MM.1S (cell line): ENCODE results near the gene PIGU.

Experiments
- DNase-seq: peaks from one replicate; pipeline ENCODE4 v3.0.0-alpha.2; 2015
- H2AFZ ChIP-seq: fragments of 300-600 bp; sonication (generic); 2 replicates; pipeline ENCODE4 v1.6.0; 2016; ENCODE audit warnings: antibody characterized with exemption, low read length
- H3F3A ChIP-seq: fragments of 300-600 bp; sonication (generic); 2 replicates; pipeline ENCODE4 v1.6.1; 2016; ENCODE audit warnings: mild to moderate bottlenecking, antibody characterized with exemption, low read length, moderate library complexity, mixed read lengths; ENCODE audit not compliant: insufficient read depth
- H3K27ac ChIP-seq: fragments of 300-600 bp; sonication (generic); 2 replicates; pipeline ENCODE4 v1.5.1; 2016; ENCODE audit warnings: mild to moderate bottlenecking, low read length
- H3K27me3 ChIP-seq: fragments of 300-600 bp; sonication (generic); replicated peaks from 2 replicates; pipeline ENCODE4 v1.6.0; 2016; ENCODE audit warnings: low read length; ENCODE audit not compliant: insufficient read depth
- H3K36me3 ChIP-seq: fragments of 300-600 bp; sonication (generic); replicated peaks from 2 replicates; pipeline ENCODE4 v1.6.1; 2016; ENCODE audit warnings: mild to moderate bottlenecking, low read length, mixed read lengths; ENCODE audit not compliant: insufficient read depth
- H3K4me1 ChIP-seq: fragments of 300-600 bp; sonication (generic); 2 replicates; pipeline ENCODE4 v1.6.1; 2016; ENCODE audit warnings: low read length, mixed read lengths
- H3K4me2 ChIP-seq: fragments of 300-600 bp; sonication (generic); 2 replicates; pipeline ENCODE4 v1.6.0; 2016; ENCODE audit warnings: low read depth, low read length
- H3K4me3 ChIP-seq: fragments of 300-600 bp; sonication (generic); 2 replicates; pipeline ENCODE4 v1.5.1; 2016; ENCODE audit warnings: low read length, mixed read lengths
- H3K79me2 ChIP-seq: fragments of 300-600 bp; sonication (generic); 2 replicates; pipeline ENCODE4 v1.6.1; 2016; ENCODE audit warnings: mixed run types, low read length, mixed read lengths
- H3K9ac ChIP-seq: fragments of 300-600 bp; sonication (generic); 2 replicates; pipeline ENCODE4 v1.6.1; 2016; ENCODE audit warnings: low read length, mixed read lengths
- H3K9me2 ChIP-seq: fragments of 300-600 bp; sonication (generic); replicated peaks from 2 replicates; pipeline ENCODE4 v1.6.1; 2016; ENCODE audit warnings: mild to moderate bottlenecking, low read length, mixed read lengths; ENCODE audit not compliant: insufficient read depth
- H3K9me3 ChIP-seq: fragments of 300-600 bp; sonication (generic); replicated peaks from 2 replicates; pipeline ENCODE4 v1.6.1; 2016; ENCODE audit warnings: mild to moderate bottlenecking, low read length, mixed read lengths; ENCODE audit not compliant: insufficient read depth
- H4K20me1 ChIP-seq: fragments of 300-600 bp; sonication (generic); 2 replicates; pipeline ENCODE4 v1.6.1; 2016; ENCODE audit warnings: mild to moderate bottlenecking, low read length, moderate library complexity, mixed read lengths; ENCODE audit not compliant: insufficient read depth
- CTCF ChIP-seq: fragments of 300-600 bp; sonication (generic); IDR thresholded peaks from 2 replicates; pipeline ENCODE4 v1.5.1; 2016; ENCODE audit warnings: antibody characterized with exemption, low read length, mixed read lengths
- EZH2 ChIP-seq: fragments of 300-600 bp; sonication (generic); optimal IDR thresholded peaks from 2 replicates; pipeline ENCODE3; 2017; ENCODE audit warnings: low read depth, mild to moderate bottlenecking, antibody characterized with exemption, low read length, mixed read lengths
- EZH2phosphoT487 ChIP-seq: fragments of 300-600 bp; sonication (generic); IDR thresholded peaks from 2 replicates; pipeline ENCODE4 v1.6.1; 2018; ENCODE audit warnings: antibody characterized with exemption, low read length

PIGU gene

GRCh38 chr20:34632870-34633452 lies 43.9 kb downstream of the PIGU start:
- H4K20me1 ChIP-seq, result no peaks in the 10 kb centered on the region
- TF ChIP-seq EZH2 (no peak), EZH2phosphoT487 (no peak), CTCF (no peak)
- no peaks in the 10 kb centered on the region; the same call in 1 of the 2 replicates for H3K36me3 ChIP-seq
- H3K4me3 ChIP-seq, result no peak overlapping the region
- no peaks in the 10 kb centered on the region for H3K4me1 ChIP-seq
- H3K9ac ChIP-seq, result no peak overlapping the region
- no peaks in the 10 kb centered on the region for H3K9me3 ChIP-seq
- no peak overlapping the region for H3K27ac ChIP-seq
- no peaks in the 10 kb centered on the region for H3K27me3 ChIP-seq
- H3F3A ChIP-seq, result no peaks in the 10 kb centered on the region; the same call in 1 of the 2 replicates
- DNase-seq, result no peak
- H3K4me2 ChIP-seq, result no peak overlapping the region
- no peaks in the 10 kb centered on the region for H3K9me2 ChIP-seq
- no peaks in the 10 kb centered on the region for H3K79me2 ChIP-seq
- no peak overlapping the region for H2AFZ ChIP-seq

- no peak for DNase-seq
- Histone ChIP-seq H3K9ac (no peak overlapping the region), H4K20me1 (no peaks in the 10 kb centered on the region), H2AFZ (no peak overlapping the region), H3K9me2 (no peaks in the 10 kb centered on the region), H3K27ac (no peak overlapping the region), H3K4me1 (no peaks in the 10 kb centered on the region), H3K4me3 (no peak overlapping the region), H3F3A (no peaks in the 10 kb centered on the region; the same call in 1 of the 2 replicates), H3K36me3 (no peaks in the 10 kb centered on the region; the same call in 1 of the 2 replicates), H3K79me2 (no peaks in the 10 kb centered on the region), H3K4me2 (no peak overlapping the region), H3K27me3 (no peaks in the 10 kb centered on the region), H3K9me3 (no peaks in the 10 kb centered on the region)
- no peak for TF ChIP-seq CTCF
- TF ChIP-seq EZH2phosphoT487, result no peak
- no peak for TF ChIP-seq EZH2
Measured at GRCh38 chr20:34629904-34630303, 47.0 kb downstream of the PIGU start.

- Histone ChIP-seq H4K20me1 (no peaks in the 10 kb centered on the region), H3K79me2 (no peaks in the 10 kb centered on the region), H3K4me1 (no peaks in the 10 kb centered on the region), H3K9ac (no peak overlapping the region), H3F3A (no peaks in the 10 kb centered on the region; the same call in 1 of the 2 replicates), H3K36me3 (no peaks in the 10 kb centered on the region; the same call in 1 of the 2 replicates), H3K27ac (no peak overlapping the region), H3K9me3 (no peaks in the 10 kb centered on the region), H3K27me3 (no peaks in the 10 kb centered on the region), H3K9me2 (no peaks in the 10 kb centered on the region), H2AFZ (no peak overlapping the region), H3K4me2 (no peak overlapping the region), H3K4me3 (no peak overlapping the region)
- TF ChIP-seq EZH2phosphoT487 (no peak), CTCF (no peak), EZH2 (no peak)
- DNase-seq, result no peak
Measured at GRCh38 chr20:34629342-34629741, 47.5 kb downstream of the PIGU start.
